ENCODE measurements around the gene FOXL2NB.

DNA sequence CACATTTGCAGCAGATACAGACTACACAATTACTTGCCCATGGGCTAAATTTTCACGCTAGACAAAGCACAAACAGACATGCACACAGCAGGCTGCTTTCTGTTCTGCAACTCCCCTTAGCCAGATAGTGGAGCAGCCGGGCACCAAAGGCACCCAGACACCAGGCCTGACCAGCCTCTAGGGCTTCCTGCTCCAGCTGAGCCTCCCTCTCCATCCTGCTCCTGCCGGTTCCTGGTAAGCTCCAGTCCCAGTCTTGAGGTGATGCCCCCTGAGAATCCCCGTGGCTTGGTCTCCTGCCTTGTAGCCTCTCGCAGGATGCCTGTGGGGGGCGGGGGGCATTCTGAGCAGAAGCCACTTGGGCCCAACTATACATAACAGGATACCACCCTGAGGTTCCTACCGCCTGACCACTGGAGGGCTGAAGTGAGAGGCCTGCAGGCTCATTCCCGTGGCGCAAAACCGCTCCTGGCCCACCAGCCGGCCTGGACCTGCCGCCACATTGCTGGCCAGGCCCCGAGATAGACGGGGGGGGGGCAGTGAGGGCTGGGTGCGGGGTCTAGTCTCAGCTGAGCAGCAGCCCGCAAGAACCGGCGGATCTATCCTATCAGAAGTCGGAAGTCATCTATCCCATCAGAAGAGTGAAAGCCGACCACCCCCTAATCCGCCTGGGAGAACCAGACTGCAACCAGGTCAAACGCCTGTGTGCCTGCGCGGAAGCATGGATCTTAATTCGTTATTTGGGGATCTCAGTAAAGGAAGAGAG lies 4.0 kb upstream of the FOXL2NB start:
- TF ChIP-seq, protein P1, sequence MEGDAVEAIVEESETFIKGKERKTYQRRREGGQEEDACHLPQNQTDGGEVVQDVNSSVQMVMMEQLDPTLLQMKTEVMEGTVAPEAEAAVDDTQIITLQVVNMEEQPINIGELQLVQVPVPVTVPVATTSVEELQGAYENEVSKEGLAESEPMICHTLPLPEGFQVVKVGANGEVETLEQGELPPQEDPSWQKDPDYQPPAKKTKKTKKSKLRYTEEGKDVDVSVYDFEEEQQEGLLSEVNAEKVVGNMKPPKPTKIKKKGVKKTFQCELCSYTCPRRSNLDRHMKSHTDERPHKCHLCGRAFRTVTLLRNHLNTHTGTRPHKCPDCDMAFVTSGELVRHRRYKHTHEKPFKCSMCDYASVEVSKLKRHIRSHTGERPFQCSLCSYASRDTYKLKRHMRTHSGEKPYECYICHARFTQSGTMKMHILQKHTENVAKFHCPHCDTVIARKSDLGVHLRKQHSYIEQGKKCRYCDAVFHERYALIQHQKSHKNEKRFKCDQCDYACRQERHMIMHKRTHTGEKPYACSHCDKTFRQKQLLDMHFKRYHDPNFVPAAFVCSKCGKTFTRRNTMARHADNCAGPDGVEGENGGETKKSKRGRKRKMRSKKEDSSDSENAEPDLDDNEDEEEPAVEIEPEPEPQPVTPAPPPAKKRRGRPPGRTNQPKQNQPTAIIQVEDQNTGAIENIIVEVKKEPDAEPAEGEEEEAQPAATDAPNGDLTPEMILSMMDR (IDR thresholded peaks at IDR 0.05; ENCODE audit: low read length): no peak
- TF ChIP-seq EZH2 (IDR thresholded peaks at IDR 0.05; ENCODE audit: borderline replicate concordance, low read length): no peak

Data from OCI-LY1 (cell line).